GM21786 (cell line): ENCODE data around the gene HSDL2.
"Not testable (repeated sequence)": the region's sequence is repeated elsewhere in the genome, so short reads cannot be mapped to it uniquely, and the experiment has no call there.

Experiments
- ATAC-seq: cut with Tn5 transposase; IDR thresholded peaks from one replicate; pipeline ENCODE4 v1.9.1; 2021; ENCODE audit not compliant: unreplicated experiment

The HSDL2 gene

DNA sequence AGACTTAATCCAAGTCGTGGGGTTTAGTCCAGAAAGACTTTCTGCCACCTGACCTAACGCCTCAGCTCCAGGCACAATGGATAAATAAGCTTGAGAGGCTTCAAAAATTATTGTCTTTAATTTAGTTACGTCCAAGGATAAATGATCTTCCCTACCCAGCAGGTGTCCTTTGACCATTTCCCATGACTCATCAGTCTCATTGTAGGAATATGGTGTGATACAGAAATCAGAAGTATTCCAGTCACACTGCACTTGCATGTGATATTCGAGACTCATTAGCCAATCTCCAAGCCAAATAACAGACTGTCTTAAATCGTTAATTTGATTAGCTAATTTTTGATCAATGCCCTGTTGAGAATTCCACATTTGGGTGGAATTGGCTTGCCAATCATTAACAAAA lies 13.2 kb downstream of the HSDL2 start:
- not testable (repeated sequence) for ATAC-seq

DNA sequence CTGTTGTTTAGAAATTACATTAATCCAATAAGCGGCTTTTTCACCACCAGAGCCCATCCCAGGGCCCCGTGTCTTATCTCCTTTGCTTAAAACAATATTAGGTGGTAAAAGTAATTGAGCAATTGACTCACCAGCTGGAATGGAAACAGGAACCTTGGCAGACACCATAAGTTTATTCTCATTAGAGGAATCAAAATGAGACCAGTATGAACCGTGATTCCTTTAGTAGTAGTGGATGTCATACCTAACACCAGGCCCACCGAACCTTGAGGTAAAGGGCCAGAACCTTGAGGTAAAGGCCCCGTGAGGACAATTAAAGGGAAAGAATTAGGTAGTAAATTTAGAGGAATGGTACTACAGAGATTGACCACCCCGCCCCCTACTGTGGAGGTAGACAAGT lies 16.5 kb downstream of the HSDL2 start:
- no peak for ATAC-seq

DNA sequence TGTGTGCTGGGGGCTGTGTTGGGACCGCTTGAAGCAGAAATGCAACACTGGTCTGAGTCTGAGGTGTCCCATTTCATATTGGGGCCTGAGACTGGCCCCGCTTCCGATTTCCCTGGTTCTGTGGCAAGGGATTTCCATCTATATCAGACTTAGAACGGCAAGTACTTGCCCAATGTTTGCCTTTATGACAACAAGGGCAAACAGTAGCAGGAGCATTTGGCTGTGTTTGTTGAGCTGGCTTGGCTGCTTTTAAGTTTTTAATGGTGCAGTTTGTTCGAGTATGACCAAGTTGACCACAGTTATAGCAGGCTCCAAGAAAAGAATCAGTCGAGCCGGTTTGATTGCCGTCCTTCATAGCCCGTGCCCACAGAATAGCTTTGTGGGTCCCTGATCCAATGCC lies 17.0 kb downstream of the HSDL2 start:
- no peak for ATAC-seq

DNA sequence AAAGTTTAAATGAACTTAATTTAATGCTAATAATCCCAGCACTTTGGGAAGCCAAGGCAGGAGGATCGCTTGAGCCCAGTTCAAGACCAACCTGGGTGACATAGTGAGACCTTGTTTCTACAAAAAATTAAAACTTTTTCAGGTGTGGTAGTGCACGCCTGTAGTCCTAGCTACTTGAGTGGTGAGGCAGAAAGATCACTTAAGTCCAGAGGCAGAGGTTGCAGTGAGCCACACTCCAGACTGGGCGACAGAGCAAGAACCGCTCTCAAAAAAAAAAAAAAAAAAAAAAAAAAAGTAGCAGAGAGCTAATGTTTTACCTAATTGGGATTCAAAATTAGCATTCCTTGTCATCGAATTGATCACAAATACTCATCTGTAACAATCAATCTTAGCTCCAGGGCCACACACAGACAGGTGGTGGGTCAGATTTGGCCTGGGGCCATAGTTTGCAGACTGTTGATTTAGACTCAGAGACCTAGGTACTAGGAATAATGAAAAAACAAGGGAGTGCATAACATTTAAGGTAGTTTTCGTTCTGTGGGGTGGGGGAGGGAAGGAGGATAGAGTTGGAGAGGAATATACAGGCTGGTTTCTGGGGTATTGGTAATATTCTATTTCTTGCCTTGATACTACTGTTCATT lies 21.4 kb downstream of the HSDL2 start:
- ATAC-seq: no peak

DNA sequence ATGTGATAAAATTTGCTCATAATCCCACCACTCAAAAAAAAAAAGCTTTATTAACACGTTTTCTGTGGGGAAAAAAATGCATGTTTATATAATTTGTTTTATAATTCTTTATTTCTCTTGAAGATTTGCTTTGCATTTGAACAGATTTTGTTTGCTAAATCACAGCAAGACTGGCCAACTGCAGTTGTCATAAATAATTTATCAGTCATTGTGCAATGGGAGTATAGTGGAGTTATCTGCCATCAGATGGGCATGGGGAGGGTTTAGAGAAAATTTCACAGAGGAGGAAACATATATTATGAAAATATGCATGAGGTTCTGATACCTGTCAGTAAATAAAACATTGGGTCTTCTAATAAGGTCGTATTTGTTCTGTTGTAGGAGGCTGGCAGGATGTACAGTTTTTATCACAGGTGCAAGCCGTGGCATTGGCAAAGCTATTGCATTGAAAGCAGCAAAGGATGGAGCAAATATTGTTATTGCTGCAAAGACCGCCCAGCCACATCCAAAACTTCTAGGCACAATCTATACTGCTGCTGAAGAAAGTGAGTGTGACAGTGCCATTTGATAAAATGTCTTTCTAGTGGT lies 23.8 kb downstream of the HSDL2 start:
- ATAC-seq: no peak

DNA sequence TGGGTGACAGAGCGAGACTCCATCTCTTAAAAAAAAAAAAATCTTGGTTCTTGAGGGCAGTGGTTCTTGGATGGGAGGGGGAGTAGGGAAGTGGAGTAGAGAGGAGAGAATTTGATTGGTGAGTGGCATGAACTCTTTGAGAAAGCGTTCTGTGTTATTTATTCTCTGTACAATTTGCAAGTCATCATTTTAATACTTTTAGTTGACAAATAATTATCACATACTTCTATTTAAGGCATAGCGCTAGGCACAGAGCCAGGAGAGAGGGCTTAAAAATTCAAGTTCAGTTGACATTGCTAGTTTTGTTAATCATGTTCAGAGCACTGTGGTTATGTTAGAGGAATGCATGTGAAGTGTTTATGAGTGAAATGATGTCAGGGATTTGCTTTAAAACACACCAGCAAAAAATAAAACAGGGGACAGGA lies 24.6 kb downstream of the HSDL2 start:
- no peak for ATAC-seq

DNA sequence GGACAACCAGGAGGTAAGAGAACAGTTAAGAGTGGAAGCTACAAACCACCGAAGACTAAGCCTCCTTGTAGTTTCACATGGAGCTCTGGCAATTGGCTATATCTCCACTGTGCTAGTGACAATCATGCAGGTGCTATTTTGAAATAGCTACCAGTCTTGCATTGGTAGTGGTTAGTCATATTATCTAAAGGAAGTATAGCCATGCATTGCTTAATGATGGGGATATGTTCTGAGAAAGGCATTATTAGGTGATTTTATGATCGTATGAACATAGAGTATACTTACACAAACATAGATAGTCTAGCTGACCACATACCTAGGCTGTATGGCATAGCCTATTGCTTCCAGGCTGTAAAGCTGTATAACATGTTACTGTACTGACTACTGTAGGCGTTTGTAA lies 28.4 kb downstream of the HSDL2 start:
- no peak for ATAC-seq

DNA sequence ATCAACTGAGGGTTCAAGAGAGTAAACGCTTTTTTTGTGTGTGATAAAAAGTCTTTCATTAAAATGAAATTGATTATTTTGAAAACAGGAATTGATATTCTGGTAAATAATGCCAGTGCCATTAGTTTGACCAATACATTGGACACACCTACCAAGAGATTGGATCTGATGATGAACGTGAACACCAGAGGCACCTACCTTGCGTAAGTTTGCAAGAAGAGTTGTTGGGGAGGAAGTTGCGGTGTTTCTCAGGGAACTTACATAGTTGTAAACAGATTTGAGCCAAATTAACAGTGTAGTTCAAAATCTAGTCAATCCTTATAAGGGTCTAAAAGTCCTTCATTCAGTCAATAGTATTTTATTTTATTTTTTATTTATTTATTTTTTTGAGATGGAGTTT lies 28.9 kb downstream of the HSDL2 start:
- ATAC-seq: no peak

DNA sequence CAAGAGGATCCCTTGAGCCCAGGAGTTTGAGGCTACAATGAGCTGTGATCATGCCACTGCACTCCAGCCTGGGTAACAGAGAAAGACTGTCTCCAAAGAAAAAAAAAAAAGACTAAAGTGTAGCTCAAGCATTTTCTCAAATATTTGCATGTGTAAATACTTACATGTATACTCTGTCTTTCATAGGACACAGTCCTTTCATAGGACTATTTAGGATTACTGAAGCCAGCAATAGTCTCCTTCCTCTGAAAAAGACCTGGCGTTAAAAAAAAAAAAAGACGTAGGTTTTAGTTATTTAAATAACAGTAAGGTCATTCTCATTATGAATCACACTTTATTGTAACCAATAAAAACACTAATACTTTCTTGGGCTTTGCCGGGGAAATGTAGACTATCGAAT lies 29.9 kb downstream of the HSDL2 start:
- ATAC-seq: no peak

DNA sequence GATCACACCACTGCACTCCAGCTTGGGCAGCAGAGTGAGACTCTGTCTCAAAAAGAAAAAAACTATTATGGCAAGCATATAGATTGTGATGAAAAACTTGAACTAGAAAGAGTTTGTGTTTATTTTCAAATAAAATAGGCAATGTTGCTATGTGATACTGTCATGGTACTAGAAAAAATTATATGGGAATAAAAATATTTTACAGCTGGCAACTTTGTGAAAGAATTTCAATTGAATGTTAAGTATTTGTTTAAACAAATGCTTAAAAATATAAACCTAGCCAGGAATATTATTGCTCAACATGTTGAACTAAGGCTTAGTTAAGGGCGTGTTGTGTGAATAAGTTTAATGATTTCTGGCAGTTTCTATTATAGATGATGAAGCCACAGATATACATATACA lies 31.7 kb downstream of the HSDL2 start:
- ATAC-seq: no peak

DNA sequence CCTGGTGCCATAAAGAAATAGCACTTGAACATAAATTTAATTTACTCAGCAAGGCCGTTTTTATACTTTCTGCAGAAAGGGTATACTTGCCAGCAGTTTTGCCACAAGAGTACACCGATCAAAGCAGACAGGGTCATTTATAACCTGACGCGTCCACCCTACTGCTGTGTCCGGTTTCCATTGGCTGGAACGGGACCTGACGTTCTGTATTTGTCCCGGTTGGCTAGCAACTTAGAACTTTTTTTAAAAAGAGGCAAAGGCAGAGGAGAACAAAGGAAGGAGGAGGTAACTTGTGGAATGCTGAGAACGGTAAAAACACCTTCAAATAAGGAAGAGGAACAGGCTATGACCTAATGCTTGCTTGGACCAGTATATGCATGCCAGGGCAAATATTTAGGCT lies 33.8 kb downstream of the HSDL2 start:
- not testable (repeated sequence) for ATAC-seq

DNA sequence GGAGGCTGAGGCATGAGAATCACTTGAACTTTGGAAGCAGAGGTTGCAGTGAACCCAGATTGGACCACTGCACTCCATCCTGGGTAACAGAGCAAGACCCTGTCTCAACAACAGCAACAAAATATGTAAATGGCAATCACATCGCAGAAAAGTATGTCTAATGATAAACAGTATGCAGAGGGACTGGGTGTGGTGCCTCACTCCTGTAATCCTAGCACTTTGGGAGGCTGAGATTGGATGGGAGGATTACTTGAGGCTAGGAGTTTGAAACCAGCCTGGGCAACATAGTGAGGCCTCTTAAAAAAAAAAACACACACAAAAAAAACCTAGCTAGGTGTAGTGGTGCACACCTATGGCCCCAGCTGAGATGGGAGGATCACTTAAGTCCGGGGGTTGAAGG lies 40.3 kb downstream of the HSDL2 start:
- ATAC-seq: no peak

DNA sequence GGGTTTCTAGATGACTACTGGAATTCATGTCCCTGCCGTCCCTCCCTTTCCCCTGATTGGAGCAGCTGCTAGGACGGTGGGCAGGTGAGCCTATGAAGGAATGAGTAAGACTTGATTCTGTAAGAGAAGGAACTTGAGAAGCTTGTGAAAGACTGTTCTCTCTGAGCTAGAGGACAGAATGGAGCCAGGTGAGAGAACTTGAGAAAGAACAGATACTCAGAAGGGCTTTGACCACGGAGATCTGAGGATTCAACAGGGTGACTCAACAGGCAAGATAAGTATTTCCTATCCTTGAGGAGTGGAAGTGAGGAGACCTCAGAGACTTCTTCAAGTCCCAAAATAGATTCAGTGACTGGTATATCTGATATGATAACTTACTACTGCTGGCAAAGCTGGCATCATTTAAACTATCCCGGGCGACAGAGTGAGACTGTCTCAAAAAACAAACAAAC lies 41.9 kb downstream of the HSDL2 start:
- no peak for ATAC-seq

DNA sequence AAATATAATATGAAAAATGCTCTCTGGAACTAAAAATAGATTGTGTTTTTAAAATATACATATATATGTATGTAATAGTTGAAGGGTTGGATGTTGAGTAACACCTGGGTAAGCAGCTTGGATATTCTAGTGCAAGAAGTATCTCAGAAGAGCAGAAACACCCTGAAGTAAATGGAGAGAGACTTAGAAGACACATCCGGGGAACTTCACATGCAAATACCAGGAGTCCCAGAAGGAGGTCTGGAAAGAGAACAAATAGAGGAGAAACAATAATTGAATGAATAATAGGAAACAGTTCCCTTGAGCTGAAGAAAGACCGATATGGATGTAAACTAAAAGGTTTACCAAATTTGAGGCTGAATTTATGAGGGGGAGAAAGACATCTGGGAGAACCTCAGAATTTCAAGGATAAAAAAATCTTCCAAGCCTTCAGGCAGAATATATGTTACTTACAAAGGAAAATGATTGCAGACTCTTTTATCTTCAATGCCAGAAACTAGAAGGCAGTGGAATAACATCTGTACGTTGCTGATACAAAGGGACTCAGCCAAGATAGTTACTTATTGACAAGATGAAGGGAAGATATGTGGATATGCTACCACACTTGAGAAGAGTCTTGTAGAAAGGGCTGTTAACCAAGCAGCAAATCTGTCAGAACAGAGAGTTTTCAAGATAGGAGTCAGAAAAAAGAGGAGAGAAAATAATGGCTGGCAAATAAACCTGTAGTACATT lies 42.7 kb downstream of the HSDL2 start:
- no peak for ATAC-seq

DNA sequence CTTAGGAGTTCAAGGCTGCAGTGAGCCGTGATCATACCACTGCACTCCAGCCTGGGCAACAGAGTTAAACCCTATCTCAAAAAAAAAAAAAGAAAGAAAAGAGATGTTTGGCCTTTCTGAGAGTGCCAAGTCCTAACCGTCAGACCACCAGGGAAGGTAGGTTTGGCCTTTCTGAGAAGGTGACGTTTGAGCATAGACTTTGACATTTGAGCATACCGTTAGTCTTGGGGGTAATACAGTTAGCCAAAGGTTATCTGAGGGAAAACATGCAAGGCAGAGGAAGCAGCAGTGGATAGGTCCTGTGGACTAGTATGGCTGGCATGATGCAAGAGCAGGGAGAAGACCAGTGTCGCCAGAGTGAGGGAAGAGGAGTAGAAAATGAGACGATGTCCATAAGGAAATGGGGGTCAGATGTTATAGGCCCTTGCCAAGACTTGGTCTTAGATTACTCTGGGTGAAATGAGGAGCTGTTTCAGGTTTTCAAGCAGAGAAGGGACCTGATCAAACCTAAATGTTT lies 50.2 kb downstream of the HSDL2 start:
- no peak for ATAC-seq

DNA sequence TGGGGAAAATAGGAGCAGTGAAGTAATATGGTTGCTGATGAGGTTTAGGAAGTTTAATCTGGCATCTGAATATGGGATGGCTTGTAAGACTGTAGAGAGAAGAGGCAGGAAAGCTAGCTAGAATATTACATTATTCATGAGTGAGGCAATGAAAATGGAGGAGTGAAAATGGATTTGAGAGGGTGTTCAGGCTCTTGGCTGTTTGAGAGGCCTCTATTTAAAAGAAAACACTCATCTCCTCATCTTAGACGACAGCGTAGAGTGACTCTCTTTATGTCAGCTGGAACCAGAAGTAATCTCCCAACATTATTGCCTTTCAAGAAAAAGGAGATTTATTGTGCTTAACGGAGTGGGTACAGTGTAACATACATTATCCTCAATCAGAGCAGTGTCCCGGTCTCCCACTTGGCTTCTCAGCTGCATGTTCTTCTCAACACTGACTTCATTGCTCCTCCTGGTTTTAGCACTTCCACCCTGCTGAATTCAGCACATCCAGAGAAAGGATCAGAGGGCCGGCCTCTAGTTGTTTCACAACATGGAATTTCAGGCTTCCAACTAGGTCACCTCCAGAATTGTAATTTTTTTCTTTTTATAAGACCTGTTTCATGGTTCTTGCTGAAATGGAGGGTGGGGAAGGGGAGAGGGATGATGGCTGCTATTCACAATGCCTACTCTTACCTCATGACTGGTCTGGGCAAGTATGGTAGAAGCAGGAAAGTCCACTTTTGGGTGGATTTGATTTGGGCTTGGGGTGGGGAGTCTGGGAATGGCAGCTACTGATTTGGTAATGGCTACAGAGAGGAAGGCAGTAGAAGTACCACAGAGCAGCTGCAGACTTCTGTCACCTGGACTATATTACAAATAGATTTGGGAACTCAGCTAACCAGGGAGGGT lies 53.8 kb downstream of the HSDL2 start:
- ATAC-seq: no peak

DNA sequence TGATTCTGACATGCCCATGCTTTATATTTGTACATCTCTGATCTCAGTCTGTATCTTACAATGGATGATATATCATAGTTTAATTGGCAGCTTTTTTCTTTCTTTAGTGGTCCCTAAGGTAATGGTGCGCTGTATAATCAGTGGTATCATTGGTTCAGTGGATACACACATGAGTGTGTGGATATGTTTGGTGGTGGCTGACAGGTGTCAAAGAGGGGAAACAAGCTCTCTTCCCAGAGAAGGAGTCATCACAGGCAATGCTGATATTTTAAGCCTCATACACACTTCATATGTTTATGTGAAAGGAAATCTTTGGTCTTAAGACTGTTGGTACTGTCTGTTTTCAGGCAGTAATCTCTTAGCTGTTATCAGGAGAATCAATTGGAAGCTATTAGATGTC lies 54.6 kb downstream of the HSDL2 start:
- ATAC-seq: no peak

DNA sequence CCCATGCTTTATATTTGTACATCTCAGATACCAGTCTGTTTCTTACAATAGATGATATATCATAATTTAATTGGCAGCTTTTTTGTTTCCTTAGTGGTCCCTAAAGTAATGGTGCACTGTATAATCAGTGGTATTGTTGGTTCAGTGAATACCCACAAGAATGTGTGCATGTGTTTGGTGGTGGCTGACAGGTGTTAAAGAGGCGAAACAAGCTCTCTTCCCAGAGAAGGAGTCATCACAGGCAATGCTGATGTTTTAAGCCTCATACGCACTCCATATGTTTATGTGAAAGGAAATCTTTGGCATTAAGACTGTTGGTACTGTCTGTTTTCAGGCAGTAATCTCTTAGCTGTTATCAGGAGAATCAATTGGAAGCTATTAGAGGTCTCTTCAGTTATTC lies 57.5 kb downstream of the HSDL2 start:
- no peak for ATAC-seq

DNA sequence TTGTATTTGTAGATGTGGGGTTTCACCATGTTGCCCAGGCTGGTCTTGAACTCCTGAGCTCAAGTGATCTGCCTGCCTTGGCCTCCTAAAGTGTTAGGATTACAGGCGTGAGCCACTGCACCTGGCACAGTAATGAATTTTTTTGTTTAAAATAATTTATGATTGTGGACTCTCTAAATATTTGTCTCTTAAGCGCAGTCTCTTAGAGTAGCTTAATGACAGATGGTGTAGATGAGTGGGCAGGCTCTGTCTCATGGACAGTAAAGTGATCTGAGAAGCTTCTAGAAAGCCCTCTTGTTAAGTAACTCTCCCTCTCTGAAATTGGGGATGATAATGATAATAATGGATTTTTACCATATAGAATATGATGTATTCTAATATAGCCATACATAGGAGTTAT lies 59.3 kb downstream of the HSDL2 start:
- no peak for ATAC-seq

DNA sequence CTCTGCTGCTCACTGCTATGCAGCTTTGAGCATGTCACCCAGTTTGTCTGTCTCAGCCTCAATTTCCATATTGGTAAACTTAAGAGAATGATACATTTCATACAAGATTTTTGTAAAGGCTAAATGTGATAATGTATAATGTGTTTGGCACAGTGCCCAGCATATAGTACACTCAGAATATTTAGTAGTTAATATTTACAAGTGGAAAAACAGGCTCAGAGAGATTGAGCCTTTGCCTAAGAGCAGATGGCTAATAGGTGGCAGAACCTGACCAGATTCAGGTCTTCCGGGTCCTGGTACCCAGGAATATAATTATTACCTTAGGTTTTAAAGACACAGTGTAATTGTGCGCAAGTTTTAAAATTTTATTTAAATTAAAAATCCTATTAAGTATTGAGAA lies 59.9 kb downstream of the HSDL2 start:
- no peak for ATAC-seq

DNA sequence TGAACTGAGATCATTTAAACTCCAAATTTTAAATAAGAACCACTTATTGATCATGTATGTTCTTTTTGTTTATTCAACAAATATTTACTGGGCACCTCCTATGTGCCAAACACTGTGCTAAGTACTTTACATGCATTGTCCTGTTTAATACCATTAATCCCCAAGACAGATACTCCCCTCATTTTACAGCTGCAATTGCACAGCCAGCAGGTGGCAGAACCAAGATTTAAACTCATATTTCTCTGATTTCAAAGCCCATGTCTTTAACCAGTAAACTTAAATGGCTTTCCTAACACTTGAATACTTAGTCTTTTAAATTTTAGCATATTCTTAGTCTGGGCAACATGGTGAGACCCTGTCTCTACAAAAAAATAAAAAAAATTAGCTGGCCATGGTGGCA lies 63.3 kb downstream of the HSDL2 start:
- no peak for ATAC-seq
